Measurements from ENCODE around the gene CASP9. TPM values are rescaled to one million over a fixed set of nuclear protein-coding genes. Genes with fewer than 3 reads are reported as not detected.

Gene CASP9
- 10 to 100 TPM; 29.8 to 58.8 (median 34.1) TPM for polyA plus RNA-seq (ENCODE audit: insufficient read length in 3 of 3)
- long read RNA-seq, donor 1, partial matches to known transcripts = 0 of 6 reads
- long read RNA-seq, donor 1, other reads (novel, unspliced or antisense) = 0 of 6 reads
- long read RNA-seq, donor 2, transcript CASP9-201 (9 exons, 2,019 nt) = major isoform, 7 of 7 reads
- long read RNA-seq, donor 2, partial matches to known transcripts = 0 of 7 reads
- long read RNA-seq, donor 2, other reads (novel, unspliced or antisense) = 0 of 7 reads
- long read RNA-seq, donor 3, transcript CASP9-201 (9 exons, 2,019 nt) = major isoform, 12 of 12 reads
- long read RNA-seq, donor 3, partial matches to known transcripts = 0 of 12 reads
- long read RNA-seq, donor 3, other reads (novel, unspliced or antisense) = 0 of 12 reads
- long read RNA-seq, donor 4, transcript CASP9-201 (9 exons, 2,019 nt) = major isoform, 9 of 20 reads
- long read RNA-seq, donor 4, partial matches to known transcripts = 11 of 20 reads
- long read RNA-seq, donor 4, other reads (novel, unspliced or antisense) = 0 of 20 reads
- long read RNA-seq, donor 5 = 0 reads
- long read RNA-seq, donor 6, transcript CASP9-201 (9 exons, 2,019 nt) = major isoform, 8 of 9 reads
- long read RNA-seq, donor 6, partial matches to known transcripts = 0 of 9 reads
- long read RNA-seq, donor 6, other reads (novel, unspliced or antisense) = 0 of 9 reads
- long read RNA-seq, donor 7, partial matches to known transcripts = 0 of 6 reads
- long read RNA-seq, donor 7, other reads (novel, unspliced or antisense) = 0 of 6 reads
- long read RNA-seq, donor 8, transcript CASP9-201 (9 exons, 2,019 nt) = major isoform, 7 of 7 reads
- long read RNA-seq, donor 8, partial matches to known transcripts = 0 of 7 reads
- long read RNA-seq, donor 8, other reads (novel, unspliced or antisense) = 0 of 7 reads
- long read RNA-seq, donor 9, full-length matches to known transcripts = 7 of 7 reads
- long read RNA-seq, donor 9, partial matches to known transcripts = 0 of 7 reads
- long read RNA-seq, donor 9, other reads (novel, unspliced or antisense) = 0 of 7 reads
- long read RNA-seq, donor 10, partial matches to known transcripts = 0 of 5 reads
- long read RNA-seq, donor 10, other reads (novel, unspliced or antisense) = 0 of 5 reads
- long read RNA-seq, donor 11, transcript CASP9-201 (9 exons, 2,019 nt) = major isoform, 7 of 12 reads
- long read RNA-seq, donor 11, partial matches to known transcripts = 5 of 12 reads
- long read RNA-seq, donor 11, other reads (novel, unspliced or antisense) = 0 of 12 reads
- long read RNA-seq, donor 12, partial matches to known transcripts = 0 of 2 reads
- long read RNA-seq, donor 12, other reads (novel, unspliced or antisense) = 0 of 2 reads
- long read RNA-seq, donor 13, partial matches to known transcripts = 0 of 6 reads
- long read RNA-seq, donor 13, other reads (novel, unspliced or antisense) = 0 of 6 reads
- long read RNA-seq, donor 14, partial matches to known transcripts = 0 of 4 reads
- long read RNA-seq, donor 14, other reads (novel, unspliced or antisense) = 0 of 4 reads
- long read RNA-seq, donor 15 = 0 reads
- long read RNA-seq, donor 16, transcript CASP9-201 (9 exons, 2,019 nt) = major isoform, 11 of 27 reads
- long read RNA-seq, donor 16, partial matches to known transcripts = 14 of 27 reads
- long read RNA-seq, donor 16, other reads (novel, unspliced or antisense) = 0 of 27 reads

- DNase-seq (ENCODE audit: extremely low read depth in 1 of 11, low read depth in 9 of 11, low spot score in 4 of 11) = no peak
Observed at GRCh38 chr1:15524021-15524282, at the start of gene CASP9. Gene CASP9, minus strand, starts transcription at chr1:15524215. Its CDS starts 15 bp downstream, at chr1:15524200.

- no peak for DNase-seq (ENCODE audit: extremely low read depth in 1 of 11, low read depth in 9 of 11, low spot score in 4 of 11)
Observed at GRCh38 chr1:15573477-15573876, 49.5 kb upstream of the CASP9 start.

GRCh38 chr1:15571266-15571665 lies 47.3 kb upstream of the CASP9 start:
- no peak for DNase-seq (ENCODE audit: extremely low read depth in 1 of 11, low read depth in 9 of 11, low spot score in 4 of 11)

- no peak for DNase-seq (ENCODE audit: extremely low read depth in 1 of 11, low read depth in 9 of 11, low spot score in 4 of 11)
Observed at GRCh38 chr1:15570861-15571260, 46.8 kb upstream of the CASP9 start.

- no peak for DNase-seq (ENCODE audit: extremely low read depth in 1 of 11, low read depth in 9 of 11, low spot score in 4 of 11)
Observed at GRCh38 chr1:15568387-15569073, 44.5 kb upstream of the CASP9 start.

GRCh38 chr1:15559189-15559810 lies 35.3 kb upstream of the CASP9 start:
- DNase-seq (ENCODE audit: extremely low read depth in 1 of 11, low read depth in 9 of 11, low spot score in 4 of 11) = peak in 1 of 11 donors; percentile 46

- no peak for DNase-seq (ENCODE audit: extremely low read depth in 1 of 11, low read depth in 9 of 11, low spot score in 4 of 11)
Observed at GRCh38 chr1:15558516-15558915, 34.5 kb upstream of the CASP9 start.

GRCh38 chr1:15557594-15557993 lies 33.6 kb upstream of the CASP9 start:
- DNase-seq (ENCODE audit: extremely low read depth in 1 of 11, low read depth in 9 of 11, low spot score in 4 of 11) = no peak

- no peak for DNase-seq (ENCODE audit: extremely low read depth in 1 of 11, low read depth in 9 of 11, low spot score in 4 of 11)
Observed at GRCh38 chr1:15557008-15557407, 33.0 kb upstream of the CASP9 start.

- DNase-seq (ENCODE audit: extremely low read depth in 1 of 11, low read depth in 9 of 11, low spot score in 4 of 11) = no peak
Observed at GRCh38 chr1:15550573-15550972, 26.6 kb upstream of the CASP9 start.

GRCh38 chr1:15546641-15547040 lies 22.6 kb upstream of the CASP9 start:
- DNase-seq (ENCODE audit: extremely low read depth in 1 of 11, low read depth in 9 of 11, low spot score in 4 of 11) = no peak

GRCh38 chr1:15543589-15544568 lies 19.9 kb upstream of the CASP9 start:
- DNase-seq (ENCODE audit: extremely low read depth in 1 of 11, low read depth in 9 of 11, low spot score in 4 of 11) = no peak

GRCh38 chr1:15543251-15543588 lies 19.2 kb upstream of the CASP9 start:
- no peak for DNase-seq (ENCODE audit: extremely low read depth in 1 of 11, low read depth in 9 of 11, low spot score in 4 of 11)

- DNase-seq (ENCODE audit: extremely low read depth in 1 of 11, low read depth in 9 of 11, low spot score in 4 of 11) = peak in 1 of 11 donors; percentile 54
Observed at GRCh38 chr1:15542388-15543250, 18.6 kb upstream of the CASP9 start.

GRCh38 chr1:15541231-15541792 lies 17.3 kb upstream of the CASP9 start:
- no peak for DNase-seq (ENCODE audit: extremely low read depth in 1 of 11, low read depth in 9 of 11, low spot score in 4 of 11)
